Inferior parietal cortex (tissue), 1 donor: ENCODE results near the gene CCHCR1.

Experiments used
- DNase-seq: peaks from one replicate; pipeline ENCODE4 v3.0.0-alpha.2; 2016; ENCODE audit errors: extremely low spot score

The CCHCR1 gene

DNA sequence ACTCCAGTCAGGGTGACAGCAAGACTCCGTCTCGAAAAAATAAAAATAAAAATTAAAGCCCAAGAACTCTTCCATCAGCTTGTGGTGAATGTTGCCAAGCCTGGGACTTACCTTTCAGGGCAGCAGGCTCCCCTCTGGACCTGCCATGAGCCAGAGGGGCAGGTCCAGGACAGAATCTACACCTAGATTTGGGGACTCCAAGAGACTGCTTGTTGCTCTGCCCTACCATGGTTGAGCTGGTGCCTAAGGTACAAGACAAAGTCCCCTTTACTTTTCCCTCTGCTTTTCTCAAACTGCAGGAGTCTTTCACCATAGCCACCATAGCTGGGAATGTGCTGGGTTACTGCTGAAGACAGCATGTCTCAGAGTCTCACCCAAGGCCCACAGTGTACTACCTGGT is 54.5 kb downstream of the CCHCR1 start:
- DNase-seq = no peak

DNA sequence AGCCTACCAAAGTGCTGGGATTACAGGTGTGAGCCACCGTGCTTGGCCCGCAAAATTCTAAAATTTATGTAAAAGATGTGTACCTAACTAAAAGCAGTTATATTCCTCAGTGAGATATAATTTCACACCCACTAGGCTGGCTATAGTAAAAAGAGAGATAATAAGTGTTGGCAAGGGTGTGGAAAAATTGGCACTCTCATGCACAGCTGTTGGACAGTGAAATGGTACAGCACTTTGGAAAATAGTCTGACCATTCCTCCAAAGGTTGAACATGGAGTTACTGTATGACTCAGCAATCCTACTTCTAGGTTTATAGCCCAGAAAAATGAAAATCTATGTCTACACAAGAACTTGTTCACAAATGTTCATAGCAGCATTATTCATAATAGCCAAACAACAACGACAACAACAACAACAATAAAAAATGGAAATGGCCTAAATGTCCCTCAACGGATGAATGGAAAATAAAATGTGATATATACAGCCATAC is 59.1 kb downstream of the CCHCR1 start:
- DNase-seq = no peak

DNA sequence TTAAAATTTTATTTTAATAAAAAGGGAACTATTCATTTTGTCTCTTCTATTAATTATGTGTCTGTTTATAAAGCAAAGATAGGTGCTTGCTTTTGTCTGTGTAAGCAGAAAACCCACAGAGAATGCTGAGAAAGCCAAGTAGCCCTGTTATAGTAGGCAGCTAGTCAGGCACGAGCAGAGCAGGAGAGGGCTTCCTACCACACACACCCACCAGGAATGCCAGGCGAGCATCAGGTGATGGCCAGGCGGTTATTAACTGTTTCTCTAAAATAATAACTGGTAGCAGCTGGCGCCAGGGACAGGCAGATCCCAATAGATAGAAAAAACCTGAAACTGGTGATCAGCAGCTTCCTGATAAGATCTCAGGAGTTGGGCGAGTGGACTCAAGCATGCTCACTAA is 60.9 kb downstream of the CCHCR1 start:
- no peak for DNase-seq

DNA sequence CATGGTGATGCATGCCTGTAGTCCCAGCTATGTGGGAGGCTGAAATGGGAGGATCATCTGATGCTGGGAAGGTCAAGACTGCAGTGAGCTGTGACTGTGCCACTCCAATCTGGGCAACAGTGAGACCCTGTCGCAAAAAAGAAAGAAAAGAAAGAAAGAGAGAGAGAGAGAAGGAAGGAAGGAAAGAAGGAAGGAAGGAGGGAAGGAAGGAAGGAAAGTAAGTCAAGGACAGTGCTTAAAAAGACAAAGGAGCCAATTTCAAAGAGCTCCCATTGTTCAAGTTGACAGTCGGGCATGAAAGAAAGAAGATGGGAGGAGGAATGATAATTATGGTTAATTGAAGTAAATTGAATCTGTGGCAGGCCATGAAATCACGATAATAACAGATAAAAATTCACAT is 61.4 kb downstream of the CCHCR1 start:
- no peak for DNase-seq

DNA sequence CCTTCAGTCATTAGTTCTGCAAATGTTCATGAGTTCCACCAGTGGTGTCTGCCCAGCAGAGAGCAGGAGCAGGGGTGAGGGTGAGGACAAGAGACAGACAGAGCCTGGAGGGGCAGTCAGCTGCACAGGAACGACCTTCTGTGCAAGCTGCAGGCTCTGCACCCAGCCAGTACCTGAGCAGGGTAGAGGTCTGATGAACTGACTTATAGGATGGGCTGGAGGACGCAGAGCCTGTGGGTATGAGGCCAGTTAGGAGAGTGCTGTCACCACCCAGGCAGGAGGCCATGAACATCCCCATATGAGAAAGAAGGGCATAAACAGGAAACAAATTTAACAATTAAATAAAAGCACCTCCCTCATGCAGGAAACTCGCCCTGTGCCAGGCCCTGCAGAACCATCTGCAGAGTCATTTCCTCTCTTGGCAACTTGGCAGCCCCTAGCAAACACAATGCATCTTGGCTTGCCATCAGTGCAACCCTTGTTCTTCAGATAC is 63.2 kb downstream of the CCHCR1 start:
- no peak for DNase-seq

DNA sequence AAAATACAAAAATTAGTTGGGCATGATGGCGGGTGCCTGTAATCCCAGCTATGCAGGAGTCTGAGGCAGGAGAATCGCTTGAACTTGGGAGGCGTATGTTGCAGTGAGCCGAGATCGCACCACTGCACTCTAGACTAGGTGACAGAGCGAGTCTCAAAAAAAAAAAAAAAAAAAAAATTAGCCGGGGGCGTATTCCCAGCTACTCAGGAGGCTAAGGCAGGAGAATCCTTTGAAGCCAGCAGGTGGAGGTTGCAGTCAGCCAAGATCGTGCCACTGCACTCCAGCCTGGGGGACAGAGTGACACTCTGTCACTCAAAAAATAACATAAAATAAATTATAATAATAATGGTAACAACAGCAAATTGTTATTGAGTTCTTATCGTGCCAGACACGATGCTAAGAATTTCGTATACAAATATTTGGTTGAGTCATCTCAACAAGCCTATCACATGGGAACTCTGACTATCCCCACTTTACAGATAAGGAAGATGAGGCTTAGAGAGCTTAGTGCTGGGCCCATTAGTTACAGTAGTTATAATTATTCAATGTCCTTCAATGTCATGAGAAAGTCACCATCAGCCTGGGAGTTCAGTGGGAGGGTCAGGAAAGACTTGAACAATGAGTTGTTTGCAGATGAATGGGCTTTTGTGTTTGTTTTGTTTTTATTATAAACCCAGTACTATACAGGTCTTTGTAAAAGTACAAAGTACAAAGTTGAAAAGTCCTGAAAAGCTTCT is 64.7 kb downstream of the CCHCR1 start:
- DNase-seq = no peak
